ENCODE measurements around the gene ATRNL1.
"Not testable (repeated sequence)": the region's sequence is repeated elsewhere in the genome, so short reads cannot be mapped to it uniquely, and the experiment has no call there.

The ATRNL1 gene

GRCh38 chr10:115665549-115665948 is 572.4 kb downstream of the ATRNL1 start:
- no peak for DNase-seq (ENCODE audit: insufficient read length, low spot score)
- TF ChIP-seq POLR2A (IDR thresholded peaks at IDR 0.05; ENCODE audit: low read depth, low read length): no peak
- FAIRE-seq: no peak

- TF ChIP-seq POLR2A (IDR thresholded peaks at IDR 0.05; ENCODE audit: low read depth, low read length): no peak
- no peak for FAIRE-seq
- DNase-seq (ENCODE audit: insufficient read length, low spot score): no peak
These were observed 581.3 kb downstream of the ATRNL1 start for GRCh38 chr10:115674496-115674895.

DNA sequence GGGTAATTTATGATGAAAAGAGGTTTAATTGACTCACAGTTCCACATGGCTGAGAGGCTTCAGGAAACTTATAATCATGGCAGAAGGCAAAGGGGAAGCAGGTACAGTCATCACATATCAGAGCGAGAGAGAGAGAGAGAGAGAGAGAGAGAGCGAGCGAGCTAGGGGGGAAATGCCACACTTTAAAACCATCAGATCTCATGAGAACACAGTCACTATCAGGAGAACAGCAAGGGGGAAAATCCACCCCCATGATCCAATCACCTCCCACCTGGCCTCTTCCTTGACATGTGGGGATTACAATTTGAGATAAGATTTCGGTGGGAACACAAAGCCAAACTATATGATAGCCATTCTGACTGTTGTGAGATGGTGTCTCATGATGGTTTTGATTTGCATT is 603.6 kb downstream of the ATRNL1 start:
- FAIRE-seq: no peak
- TF ChIP-seq POLR2A (IDR thresholded peaks at IDR 0.05; ENCODE audit: low read depth, low read length): no peak
- DNase-seq (ENCODE audit: insufficient read length, low spot score): no peak

- FAIRE-seq: no peak
- no peak for TF ChIP-seq POLR2A (IDR thresholded peaks at IDR 0.05; ENCODE audit: low read depth, low read length)
- no peak for DNase-seq (ENCODE audit: insufficient read length, low spot score)
These were observed 612.9 kb downstream of the ATRNL1 start for GRCh38 chr10:115706026-115706425.

DNA sequence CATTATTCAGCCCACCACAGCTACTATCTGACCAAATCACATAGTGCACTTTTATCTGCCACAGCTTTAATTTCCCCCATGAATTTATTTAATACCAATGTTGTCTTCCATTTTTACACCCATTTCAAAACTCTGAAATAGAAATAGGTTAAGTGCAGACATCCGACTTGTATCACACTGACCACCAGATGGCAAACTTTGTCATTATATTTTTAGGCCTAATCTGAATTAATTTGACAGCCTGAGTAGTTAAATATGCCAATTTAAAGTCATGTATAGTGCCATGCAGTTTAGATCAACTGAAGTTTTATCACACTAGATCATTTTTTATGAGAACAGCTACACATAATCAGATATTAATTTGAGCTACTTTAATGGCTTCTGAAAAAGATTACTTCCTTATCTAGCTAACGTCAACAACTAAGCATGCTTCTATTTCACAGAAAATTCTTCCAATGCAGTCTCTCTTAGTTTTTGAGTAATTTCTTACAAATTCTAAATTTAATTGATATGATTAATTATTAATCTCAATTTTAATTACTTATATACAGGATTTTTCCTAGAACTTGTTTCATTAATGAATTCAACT is 613.4 kb downstream of the ATRNL1 start:
- FAIRE-seq: peak; percentile 60
- no peak for TF ChIP-seq POLR2A (IDR thresholded peaks at IDR 0.05; ENCODE audit: low read depth, low read length)
- DNase-seq (ENCODE audit: insufficient read length, low spot score): no peak

- FAIRE-seq: no peak
- no peak for TF ChIP-seq POLR2A (IDR thresholded peaks at IDR 0.05; ENCODE audit: low read depth, low read length)
- no peak for DNase-seq (ENCODE audit: insufficient read length, low spot score)
These were observed 617.0 kb downstream of the ATRNL1 start for GRCh38 chr10:115710136-115710535.

- no peak for FAIRE-seq
- TF ChIP-seq POLR2A (IDR thresholded peaks at IDR 0.05; ENCODE audit: low read depth, low read length): no peak
These were observed 618.1 kb downstream of the ATRNL1 start for GRCh38 chr10:115711306-115711705.

DNA sequence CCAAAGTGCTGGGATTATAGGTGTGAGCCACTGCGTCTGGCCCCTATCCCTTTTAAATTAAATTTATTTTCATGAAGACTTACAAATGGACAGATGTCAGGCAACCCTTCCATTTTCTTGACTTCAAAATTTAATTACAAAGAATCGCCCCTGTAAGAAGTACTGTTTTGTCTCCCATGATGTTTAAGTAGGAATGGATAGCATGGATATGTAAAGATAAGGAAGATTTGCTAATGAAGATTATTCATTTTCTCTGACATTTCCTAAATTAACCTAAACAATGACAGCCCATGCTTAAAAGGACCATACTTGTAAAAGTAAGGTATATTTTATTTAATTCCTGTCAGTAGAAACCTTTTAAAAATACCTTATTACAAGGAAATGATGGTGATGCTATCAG is 627.0 kb downstream of the ATRNL1 start:
- no peak for TF ChIP-seq POLR2A (IDR thresholded peaks at IDR 0.05; ENCODE audit: low read depth, low read length)
- no peak for DNase-seq (ENCODE audit: insufficient read length, low spot score)

More at GRCh38 chr10:115711306-115711705, 618.1 kb downstream of the ATRNL1 start:
- no peak for DNase-seq (ENCODE audit: insufficient read length, low spot score)

DNA sequence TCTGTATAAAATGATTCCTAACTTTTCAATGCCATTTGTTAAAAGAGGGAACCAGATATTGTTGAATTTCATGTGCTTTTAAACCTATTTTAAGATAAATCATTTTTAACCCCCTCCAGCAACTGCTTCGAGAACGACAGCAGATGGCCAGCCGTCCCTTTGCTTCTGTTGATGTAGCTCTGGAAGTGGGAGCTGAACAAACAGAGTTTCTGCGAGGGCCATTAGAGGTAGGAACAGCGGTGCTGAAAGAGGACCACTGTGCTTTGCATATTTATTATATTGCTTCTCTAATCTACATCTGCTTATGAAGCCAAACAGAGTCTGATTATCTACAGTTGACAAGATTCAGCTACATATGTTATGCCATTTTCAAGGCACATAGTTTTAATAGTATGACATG is 634.0 kb downstream of the ATRNL1 start:
- no peak for TF ChIP-seq POLR2A (IDR thresholded peaks at IDR 0.05; ENCODE audit: low read depth, low read length)
- FAIRE-seq (no peak), DNase-seq (ENCODE audit: insufficient read length, low spot score) (no peak)

More for the DNA sequence above, 627.0 kb downstream of the ATRNL1 start:
- no peak for FAIRE-seq

DNA sequence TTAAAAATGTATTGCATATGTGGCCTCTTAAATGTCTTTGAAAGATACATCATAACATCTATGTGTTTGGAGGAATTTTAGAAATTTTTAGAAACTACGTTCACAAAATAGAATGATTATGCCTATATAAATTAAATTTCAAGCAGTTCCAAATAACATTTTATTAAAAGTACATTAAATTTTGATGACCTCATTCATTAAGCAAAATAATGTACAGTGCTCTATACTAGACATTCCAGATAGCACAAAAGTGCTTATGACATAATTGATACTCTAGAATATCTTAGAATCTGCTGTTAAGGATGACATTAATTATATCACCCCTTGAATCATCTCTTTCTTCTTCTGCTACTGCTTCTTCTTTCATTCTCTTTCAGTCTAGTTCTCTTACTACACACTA is 650.9 kb downstream of the ATRNL1 start:
- no peak for TF ChIP-seq POLR2A (IDR thresholded peaks at IDR 0.05; ENCODE audit: low read depth, low read length)
- no peak for FAIRE-seq
- DNase-seq (ENCODE audit: insufficient read length, low spot score): no peak

DNA sequence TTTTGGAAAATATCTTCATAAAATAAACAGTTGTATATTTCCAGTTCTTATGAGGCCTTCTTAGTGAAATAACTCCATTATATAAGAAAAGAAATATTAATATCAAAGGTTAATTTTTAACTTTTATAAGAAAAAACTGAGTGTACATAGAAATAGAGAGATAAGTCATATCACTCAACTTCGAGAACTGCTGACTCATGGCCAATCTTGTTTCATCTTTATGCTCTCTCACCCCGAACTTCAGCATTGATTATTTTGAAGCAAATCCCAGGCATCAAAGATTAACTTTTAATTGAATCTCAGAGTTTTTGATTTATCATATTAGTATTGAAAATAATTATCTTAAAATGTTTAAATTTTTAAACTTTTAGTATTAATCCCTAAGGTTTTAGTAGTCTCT is 652.8 kb downstream of the ATRNL1 start:
- no peak for TF ChIP-seq POLR2A (IDR thresholded peaks at IDR 0.05; ENCODE audit: low read depth, low read length)
- FAIRE-seq: no peak

GRCh38 chr10:115747811-115748210 is 654.6 kb downstream of the ATRNL1 start:
- no peak for TF ChIP-seq POLR2A (IDR thresholded peaks at IDR 0.05; ENCODE audit: low read depth, low read length)
- DNase-seq (ENCODE audit: insufficient read length, low spot score): no peak
- FAIRE-seq: no peak

More for the DNA sequence above, 652.8 kb downstream of the ATRNL1 start:
- DNase-seq (ENCODE audit: insufficient read length, low spot score): no peak

GRCh38 chr10:115758488-115758887 is 665.3 kb downstream of the ATRNL1 start:
- DNase-seq (ENCODE audit: insufficient read length, low spot score); FAIRE-seq: not testable (repeated sequence)

DNA sequence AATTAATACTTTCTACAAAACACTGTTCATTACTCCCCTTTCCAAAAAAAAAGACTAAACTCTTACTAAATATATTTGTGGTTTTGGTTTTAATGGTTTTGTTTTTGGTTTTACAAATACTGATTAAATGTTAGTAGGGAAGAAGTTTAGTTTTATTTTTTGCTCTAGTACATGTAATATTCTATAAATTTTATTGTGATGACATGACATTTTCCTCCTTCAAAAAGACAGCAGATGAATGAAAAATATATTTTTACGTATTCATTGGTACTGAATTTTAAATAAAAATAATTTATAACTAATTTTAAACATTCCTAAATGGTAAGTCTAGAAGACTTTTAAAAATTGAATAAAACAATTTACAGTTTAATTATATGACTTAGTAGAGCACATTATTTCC is 667.0 kb downstream of the ATRNL1 start:
- no peak for TF ChIP-seq POLR2A (IDR thresholded peaks at IDR 0.05; ENCODE audit: low read depth, low read length)
- DNase-seq (ENCODE audit: insufficient read length, low spot score) (no peak), FAIRE-seq (no peak)

DNA sequence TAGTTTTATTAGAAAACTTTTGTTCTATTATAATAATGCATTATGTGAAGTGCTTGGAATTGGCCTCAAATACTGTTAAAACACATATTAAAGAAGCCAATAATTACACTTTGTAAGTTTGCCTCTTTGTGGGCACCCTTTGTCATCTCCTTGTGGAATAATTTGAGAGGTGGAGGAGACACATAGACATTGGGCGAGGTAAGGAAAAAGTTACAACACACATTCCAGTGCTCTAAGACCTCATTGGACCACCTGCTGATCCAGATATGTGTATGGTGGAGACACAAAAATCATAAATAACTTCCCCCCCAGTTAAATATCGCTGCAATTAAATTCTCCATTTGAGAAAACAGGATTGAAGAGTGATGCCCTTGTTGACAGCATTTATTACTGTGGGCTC is 668.0 kb downstream of the ATRNL1 start:
- FAIRE-seq (no peak), DNase-seq (ENCODE audit: insufficient read length, low spot score) (no peak)
- TF ChIP-seq POLR2A (IDR thresholded peaks at IDR 0.05; ENCODE audit: low read depth, low read length): no peak

DNA sequence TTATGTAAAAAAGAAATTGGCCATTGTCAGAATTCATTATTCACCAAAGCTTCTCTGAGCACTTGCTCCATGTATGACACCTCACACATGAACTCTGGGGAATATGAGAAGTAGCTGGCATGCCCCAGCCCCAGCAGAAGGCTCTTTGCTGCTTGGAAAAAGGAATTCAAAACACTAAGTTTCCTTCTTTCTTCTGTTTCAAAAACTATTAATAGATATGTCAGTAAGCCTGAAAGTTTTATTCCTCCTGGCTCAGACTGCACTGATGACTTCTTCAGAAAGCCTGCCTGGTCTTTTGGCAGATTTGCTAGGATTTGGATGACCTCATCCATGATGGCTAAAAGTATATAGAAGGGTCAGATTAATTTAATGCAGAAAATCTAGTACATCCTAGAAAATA is 668.9 kb downstream of the ATRNL1 start:
- no peak for FAIRE-seq
- no peak for DNase-seq (ENCODE audit: insufficient read length, low spot score)
- TF ChIP-seq POLR2A (IDR thresholded peaks at IDR 0.05; ENCODE audit: low read depth, low read length): no peak

Data from H54 (cell line).